CD14-positive monocyte (primary cell): ENCODE measurements around the gene ADAMTSL3. TPM values are rescaled to one million over a fixed set of nuclear protein-coding genes. Genes with fewer than 3 reads are reported as not detected.
"Not testable (repeated sequence)": the region's sequence is repeated elsewhere in the genome, so short reads cannot be mapped to it uniquely, and the experiment has no call there.

Experiments
- DNase-seq, 3 donors: peaks; one replicate each; pipeline ENCODE4 v3.0.0-alpha.2; 2011 to 2022
- H2AFZ ChIP-seq: 2 replicates; pipeline ENCODE4 v1.6.0; 2012; ENCODE audit warnings: mild to moderate bottlenecking, low read depth, low read length, inconsistent platforms; ENCODE audit not compliant: insufficient read depth, poor library complexity, severe bottlenecking
- H3K27ac ChIP-seq, 2 donors: 1 replicate in 1 of 2; 2 replicates in 1 of 2; pipeline ENCODE4 v1.5.1; 2012 to 2013; ENCODE audit warnings: low read length in 2 of 2, control low read depth in 1 of 2, inconsistent platforms in 1 of 2, low read depth in 1 of 2, mild to moderate bottlenecking in 1 of 2
- H3K27me3 ChIP-seq, 2 donors: one replicate each; pipeline versions ENCODE4 v1.6.0 to v1.6.1; 2011 to 2013; ENCODE audit warnings: low read length in 2 of 2; ENCODE audit not compliant: control insufficient read depth in 2 of 2, insufficient read depth in 2 of 2
- H3K36me3 ChIP-seq, 2 donors: replicated peaks in 1 of 2; 1 replicate in 1 of 2; 2 replicates in 1 of 2; pipeline versions ENCODE4 v1.5.1 to v1.6.1; 2012 to 2013; ENCODE audit warnings: low read length in 2 of 2, control low read depth in 1 of 2, inconsistent platforms in 1 of 2, mild to moderate bottlenecking in 1 of 2; ENCODE audit not compliant: insufficient read depth in 2 of 2, control insufficient read depth in 1 of 2
- H3K4me1 ChIP-seq, 2 donors: 1 replicate in 1 of 2; 2 replicates in 1 of 2; pipeline versions ENCODE4 v1.5.1 to v1.6.1; 2012 to 2013; ENCODE audit warnings: low read length in 2 of 2, control low read depth in 1 of 2, inconsistent platforms in 1 of 2, mild to moderate bottlenecking in 1 of 2, moderate library complexity in 1 of 2; ENCODE audit not compliant: insufficient read depth in 2 of 2, control insufficient read depth in 1 of 2
- H3K4me2 ChIP-seq: replicated peaks from 2 replicates; pipeline ENCODE3; 2012; ENCODE audit warnings: low read length, moderate library complexity, mild to moderate bottlenecking; ENCODE audit not compliant: poor library complexity, severe bottlenecking; ENCODE audit errors: extremely low read depth
- H3K4me3 ChIP-seq, 3 experiments: fragments of 200-600 bp in 1 of 3; sonication (generic) in 1 of 3; replicated peaks in 1 of 3; 1 replicate in 2 of 3; 2 replicates in 1 of 3; pipeline ENCODE4 v1.5.1; 2011 to 2013; ENCODE audit warnings: low read length in 3 of 3, mild to moderate bottlenecking in 3 of 3, control low read depth in 2 of 3, low read depth in 2 of 3, inconsistent platforms in 1 of 3, moderate library complexity in 1 of 3
- H3K79me2 ChIP-seq: 2 replicates; pipeline ENCODE4 v1.6.0; 2012; ENCODE audit warnings: mild to moderate bottlenecking, control low read depth, inconsistent platforms, low read length, moderate library complexity; ENCODE audit not compliant: insufficient read depth
- H3K9ac ChIP-seq: 2 replicates; pipeline ENCODE4 v1.6.0; 2017; ENCODE audit warnings: low read length, mild to moderate bottlenecking; ENCODE audit not compliant: insufficient read depth, poor library complexity, severe bottlenecking
- H3K9me3 ChIP-seq, 2 donors: replicated peaks in 1 of 2; 1 replicate in 1 of 2; 2 replicates in 1 of 2; pipeline versions ENCODE4 v1.5.1 to v1.6.1; 2012 to 2013; ENCODE audit warnings: low read length in 2 of 2, control low read depth in 1 of 2; ENCODE audit not compliant: control insufficient read depth in 1 of 2, insufficient read depth in 1 of 2
- H4K20me1 ChIP-seq: 2 replicates; pipeline ENCODE4 v1.6.0; 2012; ENCODE audit warnings: mild to moderate bottlenecking, low read length, control low read depth, moderate library complexity; ENCODE audit not compliant: insufficient read depth
- H3K27ac Mint-ChIP-seq, 7 donors: one replicate each; pipeline ENCODE4 v1.8.0; 2020; ENCODE audit warnings: mild to moderate bottlenecking in 7 of 7, mixed read lengths in 7 of 7, moderate library complexity in 6 of 7, inconsistent platforms in 2 of 7
- H3K27me3 Mint-ChIP-seq, 3 donors: one replicate each; pipeline ENCODE4 v1.8.0; 2021 to 2022; ENCODE audit warnings: low read depth in 3 of 3, mild to moderate bottlenecking in 3 of 3, mixed read lengths in 3 of 3, moderate library complexity in 3 of 3, inconsistent platforms in 1 of 3
- H3K36me3 Mint-ChIP-seq, 2 donors: one replicate each; pipeline ENCODE4 v1.8.0; 2020; ENCODE audit warnings: mixed read lengths in 2 of 2, inconsistent platforms in 1 of 2, mild to moderate bottlenecking in 1 of 2
- H3K4me1 Mint-ChIP-seq: one replicate; pipeline ENCODE4 v1.8.0; 2020; ENCODE audit warnings: mild to moderate bottlenecking, mixed read lengths
- H3K4me3 Mint-ChIP-seq, 2 donors: one replicate each; pipeline ENCODE4 v1.8.0; 2020; ENCODE audit warnings: mild to moderate bottlenecking in 2 of 2, mixed read lengths in 2 of 2, moderate library complexity in 1 of 2
- H3K9me3 Mint-ChIP-seq, 7 donors: one replicate each; pipeline ENCODE4 v1.8.0; 2020 to 2022; ENCODE audit warnings: mixed read lengths in 7 of 7, mild to moderate bottlenecking in 6 of 7, moderate library complexity in 6 of 7, inconsistent platforms in 2 of 7
- WGBS: methylation state at CpG from one replicate; pipeline ENCODE4 v1.1.5; 2013; ENCODE audit warnings: missing lambda C conversion rate; ENCODE audit not compliant: insufficient coverage; 5-methylcytosine and 5-hydroxymethylcytosine counted together
- intact Hi-C, 2 donors: fragments of 100-400 bp; cut with micrococcal nuclease; formaldehyde crosslinking; loops; one replicate each; pipeline versions ENCODE4 v1.15.0 to v1.15.1; 2023
- polyA plus RNA-seq, 3 donors: library from polyadenylated mRNA; depleted of rRNA in 1 of 3; unstranded in 2 of 3; stranded (reverse) in 1 of 3; fragments of 300-500 nt in 2 of 3; fragments of >200 nt in 1 of 3; fragmentation: Illumina TruSeq in 2 of 3; gene quantifications; 1 replicate in 2 of 3; 2 replicates in 1 of 3; pipeline ENCODE4 v1.2.3, GENCODE V29; 2012 to 2021
- TF ChIP-seq, protein P1 (sequence below): fragments of 200-600 bp; IDR thresholded peaks from one replicate; pipeline ENCODE4 v1.8.0; 2022; ENCODE audit warnings: antibody characterized with exemption, mild to moderate bottlenecking

ADAMTSL3 gene
- polyA plus RNA-seq, 3 donors = not detected

DNA sequence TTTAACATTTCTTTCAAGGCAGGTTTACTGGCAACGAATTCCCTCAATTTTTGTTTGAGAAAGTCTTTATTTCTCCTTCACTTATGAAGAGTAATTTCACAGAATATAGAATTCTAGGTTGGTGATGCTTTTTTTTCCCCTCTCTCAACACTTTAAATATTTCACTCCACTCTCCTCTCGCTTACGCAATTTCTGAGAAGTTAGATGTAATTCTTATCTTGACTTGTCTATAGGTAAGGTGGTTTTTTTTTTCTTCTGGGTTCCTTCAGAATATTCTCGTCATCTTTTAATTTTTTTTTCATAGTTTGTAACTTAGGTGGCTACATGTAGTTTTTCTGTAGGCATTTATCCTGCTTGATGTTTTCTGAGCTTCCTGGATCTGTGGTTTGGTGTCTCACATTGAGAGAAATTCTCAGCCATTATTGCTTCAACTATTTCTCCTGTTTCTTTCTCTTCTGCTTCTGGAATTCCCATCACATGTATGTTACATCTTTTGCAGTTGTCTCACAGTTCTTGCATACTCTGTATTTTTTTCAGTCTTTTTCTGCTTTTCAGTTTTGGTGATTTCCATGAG is 392.2 kb downstream of the ADAMTSL3 start:
- H3K36me3 ChIP-seq = no peaks in the 10 kb centered on the region
- H3K27ac Mint-ChIP-seq = no peak overlapping the region
- DNase-seq = no peak
- intact Hi-C loops = no loop called here
- no peak overlapping the region for H3K9ac ChIP-seq
- H2AFZ ChIP-seq = no peak overlapping the region
- H4K20me1 ChIP-seq = no peaks in the 10 kb centered on the region
- no peaks in the 10 kb centered on the region for H3K4me1 ChIP-seq
- no peaks in the 10 kb centered on the region for H3K36me3 Mint-ChIP-seq
- no peaks in the 10 kb centered on the region for H3K27me3 ChIP-seq
- peaks cover 0 to 4% (median 2%) of the 10 kb centered on the region in 3 donors for H3K27me3 Mint-ChIP-seq
- no peaks in the 10 kb centered on the region for H3K4me1 Mint-ChIP-seq
- H3K79me2 ChIP-seq = no peaks in the 10 kb centered on the region
- WGBS = no CpG with 5 or more reads among the region's 4 CpGs
- H3K27ac ChIP-seq = no peak overlapping the region
- no peaks in the 10 kb centered on the region for H3K9me3 ChIP-seq
- H3K4me2 ChIP-seq = no peak overlapping the region
- H3K4me3 Mint-ChIP-seq = no peak overlapping the region
- no peak overlapping the region for H3K4me3 ChIP-seq
- TF ChIP-seq, protein P1, sequence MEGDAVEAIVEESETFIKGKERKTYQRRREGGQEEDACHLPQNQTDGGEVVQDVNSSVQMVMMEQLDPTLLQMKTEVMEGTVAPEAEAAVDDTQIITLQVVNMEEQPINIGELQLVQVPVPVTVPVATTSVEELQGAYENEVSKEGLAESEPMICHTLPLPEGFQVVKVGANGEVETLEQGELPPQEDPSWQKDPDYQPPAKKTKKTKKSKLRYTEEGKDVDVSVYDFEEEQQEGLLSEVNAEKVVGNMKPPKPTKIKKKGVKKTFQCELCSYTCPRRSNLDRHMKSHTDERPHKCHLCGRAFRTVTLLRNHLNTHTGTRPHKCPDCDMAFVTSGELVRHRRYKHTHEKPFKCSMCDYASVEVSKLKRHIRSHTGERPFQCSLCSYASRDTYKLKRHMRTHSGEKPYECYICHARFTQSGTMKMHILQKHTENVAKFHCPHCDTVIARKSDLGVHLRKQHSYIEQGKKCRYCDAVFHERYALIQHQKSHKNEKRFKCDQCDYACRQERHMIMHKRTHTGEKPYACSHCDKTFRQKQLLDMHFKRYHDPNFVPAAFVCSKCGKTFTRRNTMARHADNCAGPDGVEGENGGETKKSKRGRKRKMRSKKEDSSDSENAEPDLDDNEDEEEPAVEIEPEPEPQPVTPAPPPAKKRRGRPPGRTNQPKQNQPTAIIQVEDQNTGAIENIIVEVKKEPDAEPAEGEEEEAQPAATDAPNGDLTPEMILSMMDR = no peak
- peaks cover 0 to 14% (median 5%) of the 10 kb centered on the region in 7 donors for H3K9me3 Mint-ChIP-seq

DNA sequence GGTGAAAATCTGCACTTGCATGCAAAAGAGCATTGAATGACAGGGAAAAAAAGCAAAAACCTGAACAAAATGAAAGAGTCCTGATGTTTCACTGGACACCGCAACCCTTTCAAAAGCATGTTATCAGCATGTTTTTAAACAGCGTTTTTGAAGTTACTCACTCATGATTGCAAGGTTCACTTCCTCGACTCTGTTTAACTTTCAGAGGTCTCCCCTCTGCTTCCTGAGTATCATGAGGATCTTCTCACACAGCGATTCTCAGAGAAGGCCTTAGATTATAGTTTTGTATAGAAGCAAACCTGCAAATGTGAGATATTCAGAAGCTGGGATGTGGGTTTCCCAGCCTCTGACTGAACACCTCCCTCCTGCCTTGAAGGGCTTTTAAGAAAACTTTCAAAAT is 395.6 kb downstream of the ADAMTSL3 start:
- H3K4me1 ChIP-seq, H3K27ac ChIP-seq, H2AFZ ChIP-seq, H3K36me3 Mint-ChIP-seq, H4K20me1 ChIP-seq, H3K27ac Mint-ChIP-seq, H3K4me1 Mint-ChIP-seq, H3K36me3 ChIP-seq, DNase-seq, intact Hi-C loops, H3K4me3 ChIP-seq, H3K4me3 Mint-ChIP-seq, H3K27me3 ChIP-seq, H3K27me3 Mint-ChIP-seq, H3K79me2 ChIP-seq, H3K9ac ChIP-seq, H3K4me2 ChIP-seq, H3K9me3 ChIP-seq: not testable (repeated sequence)
- peaks cover 0 to 11% (median 5%) of the 10 kb centered on the region in 7 donors for H3K9me3 Mint-ChIP-seq
- WGBS = 60% methylated on average over 1 of the region's 4 CpGs
